Measurements from ENCODE around the gene HPGD. TPM values are rescaled to one million over a fixed set of nuclear protein-coding genes. Genes with fewer than 3 reads are reported as not detected.

Gene HPGD
- total and polyA plus RNA-seq, 2 of the 8 experiments (the other 6 are each of a cell fraction or from before 2014, with no cell fraction given) = 1.1 to 1.3 TPM

DNA sequence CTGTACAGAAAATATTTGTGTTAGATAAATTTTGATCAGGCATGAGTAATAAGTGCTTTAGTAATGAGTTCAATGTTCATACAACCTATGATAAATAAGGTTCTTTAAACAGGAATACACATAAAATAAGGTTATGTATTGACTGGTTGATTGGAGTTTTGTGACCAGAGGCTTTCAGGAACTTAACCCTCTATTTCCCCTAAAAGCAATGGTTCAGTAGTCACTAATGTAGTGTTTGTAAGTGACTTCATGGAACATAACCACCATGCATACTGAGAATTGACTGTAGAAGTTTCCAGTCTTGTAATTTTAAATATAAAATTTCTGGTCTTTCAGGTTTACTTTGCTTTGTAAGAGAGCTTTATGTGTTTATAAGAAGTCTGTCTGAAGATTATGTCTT, 28.1 kb downstream of the HPGD start (continued):
- TF ChIP-seq, protein P1, sequence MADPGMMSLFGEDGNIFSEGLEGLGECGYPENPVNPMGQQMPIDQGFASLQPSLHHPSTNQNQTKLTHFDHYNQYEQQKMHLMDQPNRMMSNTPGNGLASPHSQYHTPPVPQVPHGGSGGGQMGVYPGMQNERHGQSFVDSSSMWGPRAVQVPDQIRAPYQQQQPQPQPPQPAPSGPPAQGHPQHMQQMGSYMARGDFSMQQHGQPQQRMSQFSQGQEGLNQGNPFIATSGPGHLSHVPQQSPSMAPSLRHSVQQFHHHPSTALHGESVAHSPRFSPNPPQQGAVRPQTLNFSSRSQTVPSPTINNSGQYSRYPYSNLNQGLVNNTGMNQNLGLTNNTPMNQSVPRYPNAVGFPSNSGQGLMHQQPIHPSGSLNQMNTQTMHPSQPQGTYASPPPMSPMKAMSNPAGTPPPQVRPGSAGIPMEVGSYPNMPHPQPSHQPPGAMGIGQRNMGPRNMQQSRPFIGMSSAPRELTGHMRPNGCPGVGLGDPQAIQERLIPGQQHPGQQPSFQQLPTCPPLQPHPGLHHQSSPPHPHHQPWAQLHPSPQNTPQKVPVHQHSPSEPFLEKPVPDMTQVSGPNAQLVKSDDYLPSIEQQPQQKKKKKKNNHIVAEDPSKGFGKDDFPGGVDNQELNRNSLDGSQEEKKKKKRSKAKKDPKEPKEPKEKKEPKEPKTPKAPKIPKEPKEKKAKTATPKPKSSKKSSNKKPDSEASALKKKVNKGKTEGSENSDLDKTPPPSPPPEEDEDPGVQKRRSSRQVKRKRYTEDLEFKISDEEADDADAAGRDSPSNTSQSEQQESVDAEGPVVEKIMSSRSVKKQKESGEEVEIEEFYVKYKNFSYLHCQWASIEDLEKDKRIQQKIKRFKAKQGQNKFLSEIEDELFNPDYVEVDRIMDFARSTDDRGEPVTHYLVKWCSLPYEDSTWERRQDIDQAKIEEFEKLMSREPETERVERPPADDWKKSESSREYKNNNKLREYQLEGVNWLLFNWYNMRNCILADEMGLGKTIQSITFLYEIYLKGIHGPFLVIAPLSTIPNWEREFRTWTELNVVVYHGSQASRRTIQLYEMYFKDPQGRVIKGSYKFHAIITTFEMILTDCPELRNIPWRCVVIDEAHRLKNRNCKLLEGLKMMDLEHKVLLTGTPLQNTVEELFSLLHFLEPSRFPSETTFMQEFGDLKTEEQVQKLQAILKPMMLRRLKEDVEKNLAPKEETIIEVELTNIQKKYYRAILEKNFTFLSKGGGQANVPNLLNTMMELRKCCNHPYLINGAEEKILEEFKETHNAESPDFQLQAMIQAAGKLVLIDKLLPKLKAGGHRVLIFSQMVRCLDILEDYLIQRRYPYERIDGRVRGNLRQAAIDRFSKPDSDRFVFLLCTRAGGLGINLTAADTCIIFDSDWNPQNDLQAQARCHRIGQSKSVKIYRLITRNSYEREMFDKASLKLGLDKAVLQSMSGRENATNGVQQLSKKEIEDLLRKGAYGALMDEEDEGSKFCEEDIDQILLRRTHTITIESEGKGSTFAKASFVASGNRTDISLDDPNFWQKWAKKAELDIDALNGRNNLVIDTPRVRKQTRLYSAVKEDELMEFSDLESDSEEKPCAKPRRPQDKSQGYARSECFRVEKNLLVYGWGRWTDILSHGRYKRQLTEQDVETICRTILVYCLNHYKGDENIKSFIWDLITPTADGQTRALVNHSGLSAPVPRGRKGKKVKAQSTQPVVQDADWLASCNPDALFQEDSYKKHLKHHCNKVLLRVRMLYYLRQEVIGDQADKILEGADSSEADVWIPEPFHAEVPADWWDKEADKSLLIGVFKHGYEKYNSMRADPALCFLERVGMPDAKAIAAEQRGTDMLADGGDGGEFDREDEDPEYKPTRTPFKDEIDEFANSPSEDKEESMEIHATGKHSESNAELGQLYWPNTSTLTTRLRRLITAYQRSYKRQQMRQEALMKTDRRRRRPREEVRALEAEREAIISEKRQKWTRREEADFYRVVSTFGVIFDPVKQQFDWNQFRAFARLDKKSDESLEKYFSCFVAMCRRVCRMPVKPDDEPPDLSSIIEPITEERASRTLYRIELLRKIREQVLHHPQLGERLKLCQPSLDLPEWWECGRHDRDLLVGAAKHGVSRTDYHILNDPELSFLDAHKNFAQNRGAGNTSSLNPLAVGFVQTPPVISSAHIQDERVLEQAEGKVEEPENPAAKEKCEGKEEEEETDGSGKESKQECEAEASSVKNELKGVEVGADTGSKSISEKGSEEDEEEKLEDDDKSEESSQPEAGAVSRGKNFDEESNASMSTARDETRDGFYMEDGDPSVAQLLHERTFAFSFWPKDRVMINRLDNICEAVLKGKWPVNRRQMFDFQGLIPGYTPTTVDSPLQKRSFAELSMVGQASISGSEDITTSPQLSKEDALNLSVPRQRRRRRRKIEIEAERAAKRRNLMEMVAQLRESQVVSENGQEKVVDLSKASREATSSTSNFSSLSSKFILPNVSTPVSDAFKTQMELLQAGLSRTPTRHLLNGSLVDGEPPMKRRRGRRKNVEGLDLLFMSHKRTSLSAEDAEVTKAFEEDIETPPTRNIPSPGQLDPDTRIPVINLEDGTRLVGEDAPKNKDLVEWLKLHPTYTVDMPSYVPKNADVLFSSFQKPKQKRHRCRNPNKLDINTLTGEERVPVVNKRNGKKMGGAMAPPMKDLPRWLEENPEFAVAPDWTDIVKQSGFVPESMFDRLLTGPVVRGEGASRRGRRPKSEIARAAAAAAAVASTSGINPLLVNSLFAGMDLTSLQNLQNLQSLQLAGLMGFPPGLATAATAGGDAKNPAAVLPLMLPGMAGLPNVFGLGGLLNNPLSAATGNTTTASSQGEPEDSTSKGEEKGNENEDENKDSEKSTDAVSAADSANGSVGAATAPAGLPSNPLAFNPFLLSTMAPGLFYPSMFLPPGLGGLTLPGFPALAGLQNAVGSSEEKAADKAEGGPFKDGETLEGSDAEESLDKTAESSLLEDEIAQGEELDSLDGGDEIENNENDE (IDR thresholded peaks at IDR 0.05; ENCODE audit: insufficient replicate concordance, low read length) = no peak
- TF ChIP-seq SP4 (IDR thresholded peaks at IDR 0.05; ENCODE audit: low read length) (no peak), JUND (IDR thresholded peaks at IDR 0.05; ENCODE audit: low read length) (no peak), SRF (IDR thresholded peaks at IDR 0.05; ENCODE audit: low read depth, low read length) (no peak), GTF2F1 (IDR thresholded peaks at IDR 0.05; ENCODE audit: borderline replicate concordance, low read depth, low read length) (no peak), EP300 (IDR thresholded peaks at IDR 0.05; ENCODE audit: borderline replicate concordance in 1 of 2, low read depth in 2 of 2, low read length in 2 of 2) (no peak), CTBP2 (IDR thresholded peaks at IDR 0.05; ENCODE audit: borderline replicate concordance, insufficient read depth, insufficient read length, low read length) (no peak), RXRA (IDR thresholded peaks at IDR 0.05; ENCODE audit: insufficient read depth, low read depth, low read length) (no peak)
- TF ChIP-seq, protein P2, sequence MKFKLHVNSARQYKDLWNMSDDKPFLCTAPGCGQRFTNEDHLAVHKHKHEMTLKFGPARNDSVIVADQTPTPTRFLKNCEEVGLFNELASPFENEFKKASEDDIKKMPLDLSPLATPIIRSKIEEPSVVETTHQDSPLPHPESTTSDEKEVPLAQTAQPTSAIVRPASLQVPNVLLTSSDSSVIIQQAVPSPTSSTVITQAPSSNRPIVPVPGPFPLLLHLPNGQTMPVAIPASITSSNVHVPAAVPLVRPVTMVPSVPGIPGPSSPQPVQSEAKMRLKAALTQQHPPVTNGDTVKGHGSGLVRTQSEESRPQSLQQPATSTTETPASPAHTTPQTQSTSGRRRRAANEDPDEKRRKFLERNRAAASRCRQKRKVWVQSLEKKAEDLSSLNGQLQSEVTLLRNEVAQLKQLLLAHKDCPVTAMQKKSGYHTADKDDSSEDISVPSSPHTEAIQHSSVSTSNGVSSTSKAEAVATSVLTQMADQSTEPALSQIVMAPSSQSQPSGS (IDR thresholded peaks at IDR 0.05; ENCODE audit: low read length) = no peak
